GM12878 (cell line): Measurements from ENCODE around the gene SOS1.

ENCODE experiments used
- BCLAF1 ChIP-seq: fragments of 450-650 bp; IDR thresholded peaks from 2 replicates; pipeline ENCODE4 v1.6.1; 2017; ENCODE audit warnings: antibody characterized with exemption, mild to moderate bottlenecking, moderate library complexity
- CBFB ChIP-seq: IDR thresholded peaks from 2 replicates; pipeline ENCODE4 v1.6.1; 2016; ENCODE audit warnings: antibody characterized with exemption, low read depth
- CBX3 ChIP-seq: fragments of 200-600 bp; sonication (generic); IDR thresholded peaks from 2 replicates; pipeline ENCODE4 v1.6.1; 2016; ENCODE audit warnings: low read depth, borderline replicate concordance
- EP300 ChIP-seq, 2 experiments: fragments of 150-350 bp in 1 of 2; IDR thresholded peaks; 2 replicates each; pipeline ENCODE4 v1.6.1; 2011 to 2012; ENCODE audit warnings: low read depth in 2 of 2, low read length in 2 of 2, borderline replicate concordance in 1 of 2, improper control_type of control experiment in 1 of 2, inconsistent platforms in 1 of 2; ENCODE audit not compliant: control insufficient read depth in 1 of 2
- EZH2 ChIP-seq: IDR thresholded peaks from 2 replicates; pipeline ENCODE4 v1.6.1; 2012; ENCODE audit warnings: low read depth, mild to moderate bottlenecking, control low read depth, inconsistent platforms, low read length, borderline replicate concordance; ENCODE audit not compliant: control insufficient read depth
- MYB ChIP-seq: fragments of 150-350 bp; IDR thresholded peaks from 2 replicates; pipeline ENCODE4 v1.6.1; 2014; ENCODE audit warnings: mild to moderate bottlenecking, low read depth, low read length, borderline replicate concordance
- MYC ChIP-seq: IDR thresholded peaks from 2 replicates; pipeline ENCODE4 v1.6.1; 2011; ENCODE audit warnings: mild to moderate bottlenecking, low read length, moderate library complexity, inconsistent platforms; ENCODE audit not compliant: insufficient read depth, insufficient replicate concordance, insufficient read length, severe bottlenecking
- NR2C2 ChIP-seq: IDR thresholded peaks from 2 replicates; pipeline ENCODE4 v1.6.1; 2011; ENCODE audit warnings: borderline replicate concordance, low read depth; ENCODE audit not compliant: control insufficient read depth, insufficient read length
- NRF1 ChIP-seq: conservative IDR thresholded peaks from 2 replicates; pipeline ENCODE4 v1.6.1; 2011; ENCODE audit warnings: mild to moderate bottlenecking, low read depth, low read length, improper control_type of control experiment
- POLR2A ChIP-seq: IDR thresholded peaks from 2 replicates; pipeline ENCODE4 v1.6.1; 2011; ENCODE audit warnings: low read depth, mild to moderate bottlenecking, low read length
- RELB ChIP-seq: fragments of 450-650 bp; IDR thresholded peaks from 2 replicates; pipeline ENCODE4 v1.6.1; 2017; ENCODE audit warnings: low read depth, mild to moderate bottlenecking, moderate library complexity
- SMAD1 ChIP-seq: fragments of 450-650 bp; IDR thresholded peaks from 2 replicates; pipeline ENCODE4 v1.6.1; 2018; ENCODE audit warnings: mild to moderate bottlenecking, low read depth; ENCODE audit not compliant: partially characterized antibody
- SRF ChIP-seq, 2 experiments: IDR thresholded peaks; 2 replicates each; pipeline ENCODE4 v1.6.1; 2011; ENCODE audit warnings: low read depth in 2 of 2, low read length in 2 of 2, mild to moderate bottlenecking in 1 of 2, moderate library complexity in 1 of 2
- YY1 ChIP-seq: IDR thresholded peaks from 2 replicates; pipeline ENCODE4 v1.6.1; 2011; ENCODE audit warnings: low read depth, mild to moderate bottlenecking, low read length

- TF ChIP-seq POLR2A = no peak
- no peak for TF ChIP-seq YY1
- no peak for TF ChIP-seq BCLAF1
- no peak for TF ChIP-seq EZH2
- TF ChIP-seq MYC = no peak
- TF ChIP-seq EP300 (IDR thresholded peaks at IDR 0.05; ENCODE audit: borderline replicate concordance in 1 of 2, control insufficient read depth in 1 of 2, low read depth in 2 of 2, low read length in 2 of 2) = no peak
- no peak for TF ChIP-seq MYB
- no peak for TF ChIP-seq CBX3
- TF ChIP-seq SRF (IDR thresholded peaks at IDR 0.05; ENCODE audit: low read depth in 2 of 2, low read length in 2 of 2) = no peak
- TF ChIP-seq RELB = no peak
- no peak for TF ChIP-seq SMAD1
- no peak for TF ChIP-seq NRF1
- no peak for TF ChIP-seq NR2C2
- TF ChIP-seq CBFB = no peak
These were observed 112.2 kb downstream of the SOS1 start for GRCh38 chr2:39008665-39009064.
